ENCODE results near the gene ZNF546. TPM values are rescaled to one million over a fixed set of nuclear protein-coding genes. Genes with fewer than 3 reads are reported as not detected.

ZNF546 gene
- total and polyA plus RNA-seq, 2 donors (not counting 3 experiments of a cell fraction or from before 2014, with no cell fraction given) = 1.0 to 4.3 TPM

- Histone ChIP-seq H3K27me3 (ENCODE audit: control insufficient read depth in 2 of 2, insufficient read depth in 2 of 2, low read length in 2 of 2) (no peaks in the 10 kb centered on the region), H3K9ac (replicated peaks; ENCODE audit: extremely low read depth, insufficient read depth, low read length) (no peak overlapping the region), H3K9me1 (replicated peaks; ENCODE audit: control insufficient read depth, extremely low read depth, insufficient read depth, low read length) (no peaks in the 10 kb centered on the region), H3K27ac (ENCODE audit: insufficient read depth, low read depth, low read length) (no peak overlapping the region), H3K4me3 (replicated peaks in 1 of 3; ENCODE audit: insufficient read depth in 1 of 3, low read depth in 1 of 3, low read length in 3 of 3) (no peak overlapping the region), H4K20me1 (replicated peaks; ENCODE audit: control insufficient read depth, extremely low read depth, insufficient read depth, low read length) (no peaks in the 10 kb centered on the region), H2AFZ (ENCODE audit: low read depth, low read length) (no peak overlapping the region), H3K4me1 (ENCODE audit: control insufficient read depth, extremely low read depth, insufficient read depth, low read length) (peaks cover 11% of the 10 kb centered on the region), H3K79me2 (ENCODE audit: control insufficient read depth, insufficient read depth, low read length) (peaks cover 4% of the 10 kb centered on the region), H3K36me3 (ENCODE audit: control insufficient read depth in 2 of 2, extremely low read depth in 1 of 2, insufficient read depth in 2 of 2, low read length in 2 of 2) (no peaks in the 10 kb centered on the region), H3K9me3 (replicated peaks; ENCODE audit: control insufficient read depth, insufficient read depth, low read length) (no peaks in the 10 kb centered on the region), H3K4me2 (ENCODE audit: insufficient read depth, low read length) (no peak overlapping the region)
- dilution Hi-C loops (cut with MboI; ENCODE audit: extremely low pct_ligation_motif_present, low sequenced_read_pairs) = no loop called here
- ChIA-PET POLR2A (no interaction called here), CTCF (no interaction called here)
- TF ChIP-seq JUN (IDR thresholded peaks at IDR 0.05; ENCODE audit: borderline replicate concordance, insufficient read depth, insufficient read length, low read depth) = no peak
- TF ChIP-seq POLR2AphosphoS5 (IDR thresholded peaks at IDR 0.05; ENCODE audit: insufficient read depth, low read depth, low read length) = no peak
- no peak for TF ChIP-seq MAX (IDR thresholded peaks at IDR 0.05; ENCODE audit: insufficient read depth, insufficient read length)
- no peak for TF ChIP-seq CTCF (IDR thresholded peaks at IDR 0.05; ENCODE audit: extremely low read depth in 1 of 2, insufficient read depth in 1 of 2, low read depth in 1 of 2, low read length in 2 of 2)
- TF ChIP-seq EZH2 (IDR thresholded peaks at IDR 0.05; ENCODE audit: borderline replicate concordance, low read depth, low read length, severe bottlenecking) = no peak
- TF ChIP-seq GATA2 (IDR thresholded peaks at IDR 0.05; ENCODE audit: insufficient read depth, insufficient read length, low read depth, low read length) = no peak
- TF ChIP-seq POLR2A (IDR thresholded peaks at IDR 0.05; ENCODE audit: low read depth, low read length) = no peak
- TF ChIP-seq FOS (IDR thresholded peaks at IDR 0.05; ENCODE audit: borderline replicate concordance, insufficient read depth, low read length) = no peak
- TF ChIP-seq MYC (IDR thresholded peaks at IDR 0.05; ENCODE audit: low read depth, low read length) = no peak
- FAIRE-seq (no peak), DNase-seq (ENCODE audit: low read depth, low spot score) (no peak)
- intact Hi-C loops (cut with micrococcal nuclease) = no loop called here
- no TSS peak for BruUV-seq (replicated peaks)
Observed at GRCh38 chr19:39994361-39994760, 2.5 kb upstream of the ZNF546 start.

All from endothelial cell of umbilical vein (primary cell).